Activated naive CD4-positive, alpha-beta T cell treated with anti-CD3 and anti-CD28 coated beads, Interleukin-2, amount 50 U/mL, for 24 hours (primary cell): ENCODE data around the gene TRMT10B.

Source experiments
- H3K27ac Mint-ChIP-seq: one replicate; pipeline ENCODE4 v1.8.0; 2021; ENCODE audit warnings: mild to moderate bottlenecking, mixed read lengths
- H3K27me3 Mint-ChIP-seq: one replicate; pipeline ENCODE4 v1.8.0; 2021; ENCODE audit warnings: mixed read lengths
- H3K36me3 Mint-ChIP-seq: one replicate; pipeline ENCODE4 v1.8.0; 2021; ENCODE audit warnings: mixed read lengths
- H3K4me1 Mint-ChIP-seq: one replicate; pipeline ENCODE4 v1.8.0; 2021; ENCODE audit warnings: mixed read lengths
- H3K4me3 Mint-ChIP-seq: one replicate; pipeline ENCODE4 v1.8.0; 2021; ENCODE audit warnings: mild to moderate bottlenecking, mixed read lengths
- H3K9me3 Mint-ChIP-seq: one replicate; pipeline ENCODE4 v1.8.0; 2021; ENCODE audit warnings: mixed read lengths

TRMT10B gene, protein sequence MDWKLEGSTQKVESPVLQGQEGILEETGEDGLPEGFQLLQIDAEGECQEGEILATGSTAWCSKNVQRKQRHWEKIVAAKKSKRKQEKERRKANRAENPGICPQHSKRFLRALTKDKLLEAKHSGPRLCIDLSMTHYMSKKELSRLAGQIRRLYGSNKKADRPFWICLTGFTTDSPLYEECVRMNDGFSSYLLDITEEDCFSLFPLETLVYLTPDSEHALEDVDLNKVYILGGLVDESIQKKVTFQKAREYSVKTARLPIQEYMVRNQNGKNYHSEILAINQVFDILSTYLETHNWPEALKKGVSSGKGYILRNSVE

DNA sequence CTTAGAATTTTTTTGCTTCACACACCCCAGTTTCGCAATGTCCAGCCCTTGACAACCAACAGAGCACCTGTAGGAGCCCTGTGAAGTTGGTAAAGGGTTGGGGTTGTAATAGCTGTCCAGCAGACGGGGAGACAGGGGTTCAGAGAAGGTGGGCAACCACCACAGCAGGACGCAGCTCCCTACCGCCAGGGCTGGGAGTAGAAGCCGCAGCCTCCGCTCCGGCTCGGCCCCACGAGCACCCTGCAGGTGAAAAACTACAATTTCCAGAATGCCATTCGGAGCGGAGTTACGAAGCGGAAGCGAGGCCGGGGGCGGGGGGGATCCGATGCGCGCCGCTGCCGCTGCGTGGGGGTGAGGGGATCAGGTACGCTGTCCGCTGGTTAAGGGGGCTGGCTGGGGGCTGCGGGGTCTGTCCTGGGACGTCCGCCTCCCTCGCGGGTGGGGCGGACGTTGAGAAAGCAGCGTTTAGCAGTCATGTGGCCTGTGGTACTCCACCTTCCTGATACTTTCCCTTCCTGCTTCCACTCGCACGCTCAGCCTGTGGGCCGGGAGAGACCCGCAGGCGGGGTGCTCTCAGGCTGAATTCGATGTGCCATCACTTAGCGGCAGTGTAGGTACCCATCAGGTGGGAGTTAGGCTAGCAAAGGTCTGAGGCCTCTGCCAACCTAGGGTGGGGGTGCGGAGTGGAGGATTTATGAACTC lies at the start of gene TRMT10B:
TSS of gene TRMT10B (plus strand) at position 317 of the 702 bp plus-strand sequence. CDS start 8,127 bp downstream, outside the sequence.
- Mint-ChIP-seq H3K9me3 (no peaks in the 10 kb centered on the region), H3K36me3 (peaks cover 4% of the 10 kb centered on the region), H3K4me1 (peaks cover 43% of the 10 kb centered on the region), H3K4me3 (peak within 1 kb of the TSS; percentile 92), H3K27ac (peak within 1 kb of the TSS; percentile 93), H3K27me3 (no peaks in the 10 kb centered on the region)

DNA sequence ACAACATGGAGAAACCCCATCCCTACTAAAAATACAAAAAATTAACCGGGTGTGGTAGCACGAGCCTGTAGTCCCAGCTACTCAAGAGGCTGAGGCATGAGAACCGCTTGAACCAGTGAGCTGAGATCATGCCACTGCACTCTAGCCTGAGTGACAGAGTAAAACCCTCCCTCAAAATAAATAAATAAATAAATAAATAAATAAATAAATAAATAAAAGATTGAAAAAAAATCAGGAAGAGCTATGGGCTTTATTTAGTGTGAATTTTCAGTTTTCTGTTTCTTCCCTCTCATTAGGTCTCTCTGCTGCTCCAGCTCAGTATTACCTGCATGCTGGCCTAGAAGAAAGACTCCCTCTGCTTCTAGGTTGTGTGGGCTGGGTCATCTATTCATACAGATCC lies 47.8 kb upstream of the TRMT10B start:
- H3K9me3 Mint-ChIP-seq: no peaks in the 10 kb centered on the region
- no peak overlapping the region for H3K4me3 Mint-ChIP-seq
- peaks cover 5% of the 10 kb centered on the region for H3K27me3 Mint-ChIP-seq
- H3K4me1 Mint-ChIP-seq: no peaks in the 10 kb centered on the region
- no peak overlapping the region for H3K27ac Mint-ChIP-seq
- no peaks in the 10 kb centered on the region for H3K36me3 Mint-ChIP-seq

DNA sequence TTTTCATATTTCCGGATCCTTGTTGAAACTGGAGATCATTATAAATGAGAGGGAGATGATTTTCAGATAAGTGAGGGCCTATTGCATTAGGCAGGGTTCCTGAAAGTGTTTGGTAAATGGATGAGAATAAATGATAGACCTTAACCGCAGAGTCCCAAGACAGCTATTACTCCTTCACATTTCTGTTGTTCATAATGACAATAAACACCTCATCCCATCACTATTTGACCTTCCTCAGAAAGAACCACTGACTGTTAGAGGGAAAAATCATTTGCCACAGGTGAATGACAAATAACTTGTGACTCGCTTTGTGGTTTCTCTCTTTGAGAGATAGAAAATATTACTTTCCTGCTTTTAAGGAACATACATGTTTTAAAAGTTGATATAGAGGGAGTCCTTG lies 47.3 kb upstream of the TRMT10B start:
- Mint-ChIP-seq H3K36me3 (no peaks in the 10 kb centered on the region), H3K9me3 (no peaks in the 10 kb centered on the region), H3K4me1 (no peaks in the 10 kb centered on the region), H3K4me3 (no peak overlapping the region), H3K27me3 (peaks cover 5% of the 10 kb centered on the region), H3K27ac (no peak overlapping the region)

DNA sequence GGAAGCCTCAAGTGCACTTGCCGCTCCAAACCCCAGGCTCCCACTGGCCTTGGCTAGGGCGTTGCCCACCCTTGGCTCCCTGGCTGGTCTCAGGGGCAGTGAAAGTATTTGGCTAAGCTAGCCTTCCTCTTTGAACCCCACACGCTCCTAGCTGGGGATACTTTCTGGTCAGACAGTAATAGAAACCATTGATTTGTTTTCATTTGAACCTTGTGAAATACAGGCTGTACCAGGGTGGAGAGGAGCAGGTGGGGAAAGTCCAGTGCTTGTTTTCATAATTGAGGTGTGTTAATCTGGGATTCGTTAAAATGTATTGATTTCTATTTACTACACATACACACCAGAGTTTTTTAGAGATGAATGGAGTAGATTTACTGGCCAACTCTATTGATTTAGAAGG lies 45.9 kb upstream of the TRMT10B start:
- no peaks in the 10 kb centered on the region for H3K9me3 Mint-ChIP-seq
- no peak overlapping the region for H3K4me3 Mint-ChIP-seq
- no peaks in the 10 kb centered on the region for H3K36me3 Mint-ChIP-seq
- no peak overlapping the region for H3K27ac Mint-ChIP-seq
- H3K27me3 Mint-ChIP-seq: peaks cover 5% of the 10 kb centered on the region
- H3K4me1 Mint-ChIP-seq: no peaks in the 10 kb centered on the region

DNA sequence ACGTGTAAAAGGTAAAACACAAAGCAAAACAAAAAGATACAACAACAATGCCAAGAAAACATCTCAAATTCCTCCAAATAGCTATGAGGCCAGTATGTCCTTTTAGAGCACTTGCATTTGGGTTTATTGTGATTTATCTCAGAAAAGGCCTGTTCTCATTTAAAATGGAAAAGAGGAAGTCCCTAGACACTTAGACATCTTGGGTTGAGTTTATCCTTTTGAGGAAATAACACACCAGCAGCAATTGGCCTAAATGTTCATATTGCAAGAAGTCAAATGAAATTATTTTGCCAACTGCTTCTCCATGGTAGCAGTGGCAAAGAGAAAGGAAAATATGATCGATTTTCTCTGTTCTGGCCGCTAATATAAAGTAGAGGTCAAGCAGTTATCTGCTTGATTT lies 43.6 kb upstream of the TRMT10B start:
- no peaks in the 10 kb centered on the region for H3K4me1 Mint-ChIP-seq
- no peak overlapping the region for H3K27ac Mint-ChIP-seq
- H3K9me3 Mint-ChIP-seq: no peaks in the 10 kb centered on the region
- H3K36me3 Mint-ChIP-seq: no peaks in the 10 kb centered on the region
- H3K27me3 Mint-ChIP-seq: peaks cover 7% of the 10 kb centered on the region
- no peak overlapping the region for H3K4me3 Mint-ChIP-seq

DNA sequence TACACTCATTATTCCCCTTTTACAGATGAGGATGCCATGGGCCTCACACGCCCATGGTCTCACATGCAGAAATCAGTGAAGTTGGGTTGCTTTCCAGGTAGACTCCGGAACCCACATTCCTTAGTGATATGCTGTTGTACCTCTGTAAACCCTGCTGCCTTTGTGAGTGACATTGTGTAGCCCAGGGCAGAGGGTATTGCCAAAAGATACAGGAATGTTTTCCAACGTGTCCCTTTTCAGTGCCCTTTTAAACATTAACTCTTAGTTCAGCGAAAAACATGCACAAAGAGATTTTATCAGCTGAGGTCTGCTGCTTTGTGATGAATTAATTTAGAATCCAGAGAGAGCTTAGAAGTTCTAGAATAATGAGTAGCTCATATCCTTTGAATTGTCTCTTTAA lies 38.3 kb upstream of the TRMT10B start:
- H3K27ac Mint-ChIP-seq: no peak overlapping the region
- no peaks in the 10 kb centered on the region for H3K4me1 Mint-ChIP-seq
- H3K9me3 Mint-ChIP-seq: no peaks in the 10 kb centered on the region
- no peak overlapping the region for H3K4me3 Mint-ChIP-seq
- H3K27me3 Mint-ChIP-seq: peaks cover 5% of the 10 kb centered on the region
- no peaks in the 10 kb centered on the region for H3K36me3 Mint-ChIP-seq

DNA sequence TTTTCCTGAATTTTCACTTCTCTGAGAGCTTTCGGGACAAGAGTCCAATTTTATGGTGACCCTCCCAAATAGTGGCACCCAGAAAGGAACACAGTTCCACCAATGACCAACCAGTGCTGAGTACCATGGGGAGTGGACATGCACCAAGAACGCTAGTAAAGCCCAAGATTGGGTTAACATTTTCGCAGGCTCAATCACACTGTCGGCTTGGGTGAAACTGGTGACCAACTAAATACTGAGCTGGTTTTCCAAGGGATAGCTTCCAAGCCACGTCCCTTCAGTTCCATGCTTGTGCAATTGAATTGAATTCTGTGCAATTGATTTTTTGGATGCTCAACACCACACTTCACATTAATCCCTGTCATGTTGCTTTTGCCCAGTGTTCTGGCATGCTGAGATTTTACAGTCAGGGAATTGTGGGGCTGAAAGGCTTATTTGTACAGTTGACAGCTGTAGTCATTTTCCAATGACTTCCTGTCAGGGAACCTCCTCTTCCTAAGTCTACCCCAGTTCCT lies 37.6 kb upstream of the TRMT10B start:
- Mint-ChIP-seq H3K27me3 (peaks cover 5% of the 10 kb centered on the region), H3K36me3 (no peaks in the 10 kb centered on the region), H3K27ac (no peak overlapping the region), H3K9me3 (no peaks in the 10 kb centered on the region), H3K4me1 (no peaks in the 10 kb centered on the region), H3K4me3 (no peak overlapping the region)

DNA sequence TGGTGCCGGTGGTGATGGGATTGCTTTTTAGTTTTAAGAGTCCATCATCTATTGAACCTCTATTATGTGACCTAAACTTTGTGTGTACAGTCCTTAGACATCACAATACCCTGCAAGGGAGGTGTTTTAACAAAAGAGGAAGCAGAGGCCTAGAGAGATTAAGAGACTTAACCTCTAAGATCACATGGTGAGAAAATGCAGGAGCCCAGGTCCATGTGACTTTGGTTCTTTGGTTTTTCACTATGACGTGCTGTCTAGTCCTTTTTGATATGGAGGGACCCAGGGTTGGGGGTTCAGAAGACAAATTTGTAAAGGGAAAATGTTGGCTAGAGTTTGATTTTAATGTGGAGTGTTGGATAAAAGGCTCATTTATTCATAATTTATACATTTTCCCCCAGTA lies 34.1 kb upstream of the TRMT10B start:
- peaks cover 3% of the 10 kb centered on the region for H3K27me3 Mint-ChIP-seq
- no peak overlapping the region for H3K27ac Mint-ChIP-seq
- H3K36me3 Mint-ChIP-seq: no peaks in the 10 kb centered on the region
- no peaks in the 10 kb centered on the region for H3K9me3 Mint-ChIP-seq
- H3K4me3 Mint-ChIP-seq: no peak overlapping the region
- H3K4me1 Mint-ChIP-seq: no peaks in the 10 kb centered on the region

DNA sequence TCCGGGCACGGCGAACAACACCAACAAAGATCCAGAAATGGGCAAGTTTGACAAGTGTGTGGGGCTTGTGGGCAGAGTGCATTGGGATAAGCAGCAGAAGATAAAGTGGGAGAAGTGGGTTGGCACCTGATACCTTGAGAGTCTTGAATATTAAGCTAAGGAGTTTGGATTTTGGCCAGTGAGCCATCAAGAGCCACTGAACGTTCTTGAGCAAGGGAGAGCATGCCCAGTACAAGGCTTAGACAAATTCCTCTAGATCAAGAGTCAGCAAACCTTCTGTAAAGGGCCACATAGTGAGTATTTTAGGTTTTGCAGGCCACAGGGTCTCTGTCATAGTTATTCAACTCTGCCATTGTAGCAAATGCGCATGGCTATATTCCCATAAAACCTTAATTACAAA lies 26.6 kb upstream of the TRMT10B start:
- Mint-ChIP-seq H3K4me3 (no peak overlapping the region), H3K9me3 (no peaks in the 10 kb centered on the region), H3K4me1 (no peaks in the 10 kb centered on the region), H3K27me3 (peaks cover 2% of the 10 kb centered on the region), H3K27ac (no peak overlapping the region), H3K36me3 (no peaks in the 10 kb centered on the region)

DNA sequence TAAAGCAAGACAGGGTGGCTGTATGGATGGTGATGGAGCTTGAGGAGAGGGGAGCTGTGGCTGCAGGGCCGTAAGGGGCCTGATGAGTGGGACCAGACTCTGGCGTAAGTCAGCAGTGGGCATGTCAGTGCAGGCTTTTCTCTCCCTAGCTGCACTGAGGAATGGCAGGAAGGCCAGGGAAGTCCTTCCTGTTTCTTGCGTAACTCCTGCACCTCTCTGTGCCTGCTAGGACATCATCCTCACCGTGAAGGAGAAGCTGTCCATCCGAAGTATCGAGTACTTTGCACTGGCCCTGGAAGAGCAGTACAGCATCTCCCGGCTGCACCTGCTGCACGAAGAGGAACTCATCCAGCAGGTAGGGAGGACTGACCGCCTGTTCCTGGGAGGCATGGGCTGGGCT lies 24.1 kb upstream of the TRMT10B start:
- Mint-ChIP-seq H3K9me3 (no peaks in the 10 kb centered on the region), H3K36me3 (no peaks in the 10 kb centered on the region), H3K27me3 (peaks cover 2% of the 10 kb centered on the region), H3K4me3 (no peak overlapping the region), H3K4me1 (no peaks in the 10 kb centered on the region), H3K27ac (no peak overlapping the region)

DNA sequence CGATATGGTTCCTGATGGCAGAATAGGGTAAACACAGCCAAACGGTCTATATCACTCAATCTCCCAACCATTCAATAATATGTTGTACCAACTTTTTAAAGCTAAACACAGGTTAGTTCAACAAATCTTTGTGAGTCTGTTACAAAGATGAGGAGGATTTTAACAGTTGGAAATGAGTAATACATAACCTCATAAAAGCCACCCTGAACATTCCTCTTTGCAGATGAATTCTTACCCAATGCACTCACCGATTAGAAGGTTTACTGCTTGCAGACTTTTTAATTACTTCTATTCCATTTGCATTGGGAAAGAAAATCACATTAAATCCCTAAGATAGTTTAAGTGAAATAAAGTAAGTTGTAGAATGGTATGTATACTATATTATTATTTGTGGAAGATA lies 23.3 kb upstream of the TRMT10B start:
- no peaks in the 10 kb centered on the region for H3K9me3 Mint-ChIP-seq
- H3K27ac Mint-ChIP-seq: no peak overlapping the region
- no peaks in the 10 kb centered on the region for H3K4me1 Mint-ChIP-seq
- H3K4me3 Mint-ChIP-seq: no peak overlapping the region
- no peaks in the 10 kb centered on the region for H3K36me3 Mint-ChIP-seq
- H3K27me3 Mint-ChIP-seq: peaks cover 2% of the 10 kb centered on the region

DNA sequence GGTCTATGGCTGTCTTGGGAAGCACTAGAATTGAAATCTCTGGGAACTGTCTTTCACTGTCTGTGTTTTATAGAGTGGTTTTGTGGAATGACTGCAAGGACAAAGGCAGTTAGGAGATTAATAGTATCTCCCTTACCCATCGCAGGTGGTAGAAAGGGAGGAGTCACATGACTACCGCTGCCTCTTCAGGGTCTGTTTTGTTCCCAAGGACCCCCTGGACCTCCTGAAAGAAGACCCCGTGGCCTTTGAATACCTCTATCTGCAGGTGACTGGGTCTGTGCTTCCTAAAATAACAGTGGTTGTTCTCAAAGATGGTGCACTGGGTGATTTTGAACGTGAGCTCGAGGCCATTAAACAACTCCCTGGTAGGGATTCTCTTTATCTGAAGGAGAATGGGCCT lies 22.8 kb upstream of the TRMT10B start:
- Mint-ChIP-seq H3K36me3 (no peaks in the 10 kb centered on the region), H3K4me3 (no peak overlapping the region), H3K9me3 (no peaks in the 10 kb centered on the region), H3K4me1 (no peaks in the 10 kb centered on the region), H3K27me3 (peaks cover 2% of the 10 kb centered on the region), H3K27ac (no peak overlapping the region)

DNA sequence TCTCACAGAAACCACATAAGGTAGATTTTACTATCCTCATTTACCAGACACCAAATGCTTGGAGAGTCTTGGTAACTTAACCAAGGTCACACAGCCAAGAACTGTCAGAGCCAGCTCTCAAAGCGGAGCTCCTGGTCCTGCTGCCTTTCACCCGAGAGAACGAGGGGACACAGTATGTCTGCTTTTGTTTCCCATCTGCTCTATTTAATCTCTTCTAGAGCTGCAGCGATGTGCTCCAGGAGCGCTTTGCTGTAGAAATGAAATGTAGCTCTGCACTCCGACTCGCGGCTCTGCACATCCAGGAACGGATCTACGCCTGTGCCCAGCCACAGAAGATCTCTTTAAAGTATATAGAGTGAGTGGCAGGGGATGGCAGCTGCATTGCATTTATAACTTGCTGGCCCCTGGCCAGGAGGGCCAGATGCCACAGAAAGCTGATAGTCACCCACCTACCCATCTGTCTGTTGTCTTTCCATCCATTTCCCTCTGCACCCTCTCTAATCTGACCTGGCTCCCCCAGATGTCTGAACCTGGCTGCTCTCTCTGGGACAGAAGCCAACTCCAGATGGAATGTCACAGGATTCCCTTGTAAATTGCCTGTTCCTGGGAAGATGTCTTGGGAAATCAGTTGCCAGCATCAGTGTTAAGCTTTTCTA lies 21.4 kb upstream of the TRMT10B start:
- H3K4me1 Mint-ChIP-seq: no peaks in the 10 kb centered on the region
- H3K36me3 Mint-ChIP-seq: no peaks in the 10 kb centered on the region
- peaks cover 2% of the 10 kb centered on the region for H3K27me3 Mint-ChIP-seq
- no peaks in the 10 kb centered on the region for H3K9me3 Mint-ChIP-seq
- H3K27ac Mint-ChIP-seq: no peak overlapping the region
- no peak overlapping the region for H3K4me3 Mint-ChIP-seq

DNA sequence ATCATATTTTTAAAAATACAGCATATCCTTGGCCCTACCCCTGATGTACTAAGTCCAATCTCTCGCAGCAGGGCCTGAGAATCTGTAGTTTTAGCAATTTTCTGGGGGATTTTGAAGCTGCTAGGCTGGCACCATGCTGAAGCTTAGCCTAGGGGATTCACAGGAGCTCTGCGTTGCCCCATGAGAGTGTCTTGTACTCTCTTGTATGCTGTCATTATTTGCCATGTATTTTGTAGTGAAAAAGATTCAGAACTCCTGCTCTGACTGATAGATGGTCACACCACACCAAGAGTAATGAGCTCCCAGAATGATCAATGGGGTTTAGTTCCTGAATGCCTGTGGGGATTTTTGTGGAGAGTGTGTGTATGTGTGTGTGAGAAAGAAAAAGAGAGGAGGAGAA lies 20.7 kb upstream of the TRMT10B start:
- Mint-ChIP-seq H3K9me3 (no peaks in the 10 kb centered on the region), H3K27me3 (peaks cover 2% of the 10 kb centered on the region), H3K36me3 (no peaks in the 10 kb centered on the region), H3K4me3 (no peak overlapping the region), H3K27ac (no peak overlapping the region), H3K4me1 (no peaks in the 10 kb centered on the region)

DNA sequence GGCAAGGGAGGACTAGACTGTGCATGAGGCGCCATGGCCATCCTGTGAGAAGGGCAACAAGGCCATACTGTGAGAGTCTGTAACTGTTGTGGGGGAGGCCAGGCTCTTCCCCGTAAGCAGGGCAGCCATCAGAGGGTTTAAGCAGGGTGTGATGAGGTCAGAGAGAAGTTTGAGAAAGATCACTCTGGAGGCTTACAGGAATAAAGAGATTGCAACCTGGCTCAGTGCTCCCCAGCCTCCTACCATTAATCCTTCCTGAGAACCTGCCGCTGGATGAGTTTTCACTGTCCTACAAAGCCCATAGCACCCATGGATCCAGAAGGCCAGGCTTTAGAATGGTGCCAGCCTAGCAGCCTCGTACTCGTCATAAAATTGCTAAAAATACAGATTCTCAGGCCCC lies 14.4 kb upstream of the TRMT10B start:
- Mint-ChIP-seq H3K9me3 (no peaks in the 10 kb centered on the region), H3K4me1 (no peaks in the 10 kb centered on the region), H3K27me3 (no peaks in the 10 kb centered on the region), H3K27ac (no peak overlapping the region), H3K36me3 (no peaks in the 10 kb centered on the region), H3K4me3 (no peak overlapping the region)

DNA sequence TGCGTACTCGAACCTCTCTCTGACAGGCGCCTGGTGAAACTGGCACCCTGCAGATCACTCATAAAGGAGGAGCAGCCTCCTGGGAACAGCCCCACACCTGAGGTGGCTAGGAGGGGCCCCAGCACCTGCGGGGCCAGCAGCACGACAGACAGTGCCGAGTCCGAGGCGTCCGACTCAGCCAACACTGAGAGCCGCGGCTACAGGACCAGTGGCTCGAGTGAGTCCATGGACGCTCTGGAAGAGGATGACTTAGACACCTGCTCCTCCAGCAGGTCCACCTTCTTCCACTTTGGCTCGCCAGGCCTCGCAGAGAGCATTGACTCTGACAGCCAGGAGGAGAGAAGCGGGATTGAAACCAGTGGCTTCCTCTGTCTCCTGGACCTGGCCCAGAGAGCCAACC lies 13.5 kb upstream of the TRMT10B start:
- Mint-ChIP-seq H3K27me3 (no peaks in the 10 kb centered on the region), H3K9me3 (no peaks in the 10 kb centered on the region), H3K27ac (no peak overlapping the region), H3K36me3 (no peaks in the 10 kb centered on the region), H3K4me3 (no peak overlapping the region), H3K4me1 (no peaks in the 10 kb centered on the region)
